K562 (cell line): Measurements from ENCODE around the gene SEMA6B. TPM values are rescaled to one million over a fixed set of nuclear protein-coding genes. Genes with fewer than 3 reads are reported as not detected.

Experiments used
- ATAC-seq: fragments of 200-7000 bp; cut with Tn5 transposase; 3 replicates; pipeline ENCODE4 v1.9.1; 2020; ENCODE audit warnings: moderate library complexity
- BruUV-seq: library from RNA; stranded (reverse); fragments of 400-500 nt; replicated peaks from 2 replicates; lab custom pipeline; 2021; lab: Mats Ljungman, UMichigan
- CTCF ChIA-PET: fragments of 300-600 bp; formaldehyde crosslinking; extraction: SDS; loops from one replicate; lab custom pipeline; 2021; ENCODE audit warnings: low intra/inter-chr PET ratio; lab: Yijun Ruan, JAX
- POLR2A ChIA-PET: fragments of 300-600, 350-650 bp; sonication (Branson Sonifier 250); formaldehyde crosslinking; extraction: SDS; loops from one replicate; lab custom pipeline; 2021; ENCODE audit warnings: antibody characterized with exemption, inconsistent platforms; lab: Yijun Ruan, JAX
- DNase-seq, 4 experiments: peaks; one replicate each; pipeline versions ENCODE4 v3.0.0 to v3.0.0-alpha.2; 2011 to 2018; ENCODE audit warnings: low spot score in 3 of 4, mixed read lengths in 3 of 4; ENCODE audit errors: extremely low read depth in 1 of 4
- FAIRE-seq: peaks from 2 replicates; lab custom pipeline; 2011; peaks lifted over from hg19 to GRCh38; lab: Jason Lieb, UNC
- H2AFZ ChIP-seq: 2 replicates; pipeline ENCODE4 v1.6.0; 2011; ENCODE audit warnings: low read depth, low read length, control low read depth, inconsistent platforms
- H3K27ac ChIP-seq: fragments of 200-600 bp; 3 replicates; pipeline ENCODE4 v1.8.0; 2011; ENCODE audit warnings: low read depth, mild to moderate bottlenecking, control low read depth, inconsistent platforms, low read length, moderate library complexity, mixed read lengths; ENCODE audit errors: extremely low read depth
- H3K27me3 ChIP-seq, 2 experiments: fragments of 300-600 bp in 1 of 2; 2 replicates in 1 of 2; 3 replicates in 1 of 2; pipeline versions ENCODE4 v1.6.0 to v1.8.0; 2011; ENCODE audit warnings: inconsistent platforms in 2 of 2, low read length in 2 of 2, mild to moderate bottlenecking in 1 of 2, mixed read lengths in 1 of 2, moderate library complexity in 1 of 2; ENCODE audit not compliant: control insufficient read depth in 2 of 2, insufficient read depth in 2 of 2
- H3K36me3 ChIP-seq: fragments of 300-600 bp; 3 replicates; pipeline ENCODE4 v1.8.0; 2011; ENCODE audit warnings: mild to moderate bottlenecking, low read length, inconsistent platforms; ENCODE audit not compliant: control insufficient read depth, insufficient read depth
- H3K4me1 ChIP-seq, 2 experiments: fragments of 200-600 bp in 1 of 2; replicated peaks in 1 of 2; 2 replicates in 1 of 2; 3 replicates in 1 of 2; pipeline versions ENCODE4 v1.5.1 to v1.8.0; 2011; ENCODE audit warnings: inconsistent platforms in 2 of 2, low read length in 2 of 2, mild to moderate bottlenecking in 1 of 2, mixed read lengths in 1 of 2, moderate library complexity in 1 of 2; ENCODE audit not compliant: control insufficient read depth in 2 of 2, insufficient read depth in 2 of 2
- H3K4me2 ChIP-seq: 2 replicates; pipeline ENCODE4 v1.6.1; 2011; ENCODE audit warnings: low read length, control low read depth, inconsistent platforms, mixed read lengths; ENCODE audit not compliant: insufficient read depth
- H3K4me3 ChIP-seq: fragments of 200-600 bp; sonication (generic), shearing (Covaris generic); 2 replicates; pipeline ENCODE4 v1.5.1; 2016; ENCODE audit warnings: control low read depth, inconsistent platforms
- H3K79me2 ChIP-seq: fragments of 200-600 bp; 3 replicates; pipeline ENCODE4 v1.8.0; 2011; ENCODE audit warnings: low read length, inconsistent platforms; ENCODE audit not compliant: control insufficient read depth, insufficient read depth
- H3K9ac ChIP-seq, 2 experiments: 2 replicates each; pipeline versions ENCODE4 v1.6.0 to v1.6.1; 2011; ENCODE audit warnings: low read depth in 2 of 2, low read length in 2 of 2, control low read depth in 1 of 2, inconsistent platforms in 1 of 2, mild to moderate bottlenecking in 1 of 2, mixed read lengths in 1 of 2; ENCODE audit not compliant: insufficient read depth in 1 of 2
- H3K9me1 ChIP-seq: one replicate; pipeline ENCODE4 v1.6.0; 2011; ENCODE audit warnings: inconsistent platforms, mild to moderate bottlenecking, low read length, moderate library complexity; ENCODE audit not compliant: control insufficient read depth, insufficient read depth
- H3K9me3 ChIP-seq: replicated peaks from 2 replicates; pipeline ENCODE4 v1.5.1; 2011; ENCODE audit warnings: low read depth, low read length, inconsistent platforms; ENCODE audit not compliant: control insufficient read depth, insufficient read depth
- H4K20me1 ChIP-seq: replicated peaks from 2 replicates; pipeline ENCODE4 v1.6.1; 2011; ENCODE audit warnings: low read length, inconsistent platforms, mixed read lengths; ENCODE audit not compliant: control insufficient read depth, insufficient read depth
- BCOR ChIP-seq: fragments of 450-650 bp; IDR thresholded peaks from 2 replicates; pipeline ENCODE4 v1.6.1; 2016
- ELK3 ChIP-seq: fragments of 450-650 bp; formaldehyde crosslinking; IDR thresholded peaks from 2 replicates; pipeline ENCODE4 v1.4.0; 2020; ENCODE audit warnings: mild to moderate bottlenecking
- JUND ChIP-seq, 2 experiments: IDR thresholded peaks; 2 replicates in 1 of 2; 3 replicates in 1 of 2; pipeline ENCODE4 v1.6.1; 2011; ENCODE audit warnings: borderline replicate concordance in 2 of 2, low read depth in 2 of 2, low read length in 2 of 2, improper control_type of control experiment in 1 of 2, missing biosample characterization in 1 of 2, missing genetic modification characterization in 1 of 2, missing genetic modification reagents in 1 of 2
- KDM1A ChIP-seq, 2 experiments: fragments of 450-650 bp; IDR thresholded peaks; 2 replicates each; pipeline ENCODE4 v1.6.1; 2016; ENCODE audit warnings: mild to moderate bottlenecking in 2 of 2
- MYNN ChIP-seq, 2 experiments: sonication (generic); formaldehyde crosslinking in 1 of 2; IDR thresholded peaks; 2 replicates each; pipeline versions ENCODE4 v1.5.0 to v1.6.1; 2016 to 2020; ENCODE audit warnings: antibody characterized with exemption in 1 of 2, missing genetic modification reagents in 1 of 2
- RBM25 ChIP-seq: fragments of 200-400 bp; formaldehyde crosslinking; IDR thresholded peaks from 2 replicates; pipeline ENCODE4 v1.6.1; 2018; ENCODE audit warnings: low read length, low read depth, moderate library complexity; ENCODE audit not compliant: severe bottlenecking
- WGBS: fragments of 100-300 bp; shearing (Covaris generic); methylation state at CpG from one replicate; pipeline ENCODE4 v1.1.6; 2016; ENCODE audit warnings: low coverage, mixed read lengths; ENCODE audit not compliant: insufficient coverage; ENCODE audit errors: missing lambda C conversion rate; 5-methylcytosine and 5-hydroxymethylcytosine counted together
- in situ Hi-C: fragments of 300-500 bp; cut with MboI; formaldehyde crosslinking; loops from 4 replicates; pipeline ENCODE4 v1.15.0; 2018; ENCODE audit warnings: inconsistent platforms, mixed read lengths
- intact Hi-C: fragments of 100-400 bp; cut with micrococcal nuclease; formaldehyde crosslinking; loops from 2 replicates; pipeline ENCODE4 v1.14.2; 2022
- polyA plus RNA-seq, 8 experiments: library from polyadenylated mRNA; depleted of rRNA in 4 of 8; stranded (reverse) in 5 of 8; unstranded in 3 of 8; fragments of >200 nt; fragmentation: Nextera tagmentation in 2 of 8; fragmentation: Illumina TruSeq in 1 of 8; extraction: Ambion mirVana in 2 of 8; extraction: Trizol in 1 of 8; gene quantifications; 2 replicates each; pipeline versions ENCODE4 v1.2.1 to v1.2.3, GENCODE V29; 2011 to 2014; ENCODE audit warnings: inconsistent platforms in 1 of 8, missing spikeins in 1 of 8
- total RNA-seq, 7 experiments: library from RNA; depleted of rRNA in 6 of 7; stranded (reverse); fragments of >200 nt in 6 of 7; fragmentation: Illumina TruSeq in 2 of 7; extraction: Trizol in 2 of 7; gene quantifications; 2 replicates each; pipeline versions ENCODE4 v1.2.1 to v1.2.3, GENCODE V29; 2011 to 2021; ENCODE audit warnings: low replicate concordance in 1 of 7

Gene SEMA6B
- total and polyA plus RNA-seq, 9 of the 15 experiments (the other 6 are each of a cell fraction or from before 2014, with no cell fraction given): 0.65 to 4.6 (median 2.5) TPM; not detected in 2

GRCh38 chr19:4554717-4555116 is 4.8 kb downstream of the SEMA6B start:
- Histone ChIP-seq H3K4me3 (no peak overlapping the region), H4K20me1 (no peaks in the 10 kb centered on the region), H2AFZ (no peak overlapping the region), H3K36me3 (no peaks in the 10 kb centered on the region), H3K4me2 (no peak overlapping the region), H3K4me1 (peaks cover 11 to 60% of the 10 kb centered on the region in 2 experiments), H3K9me3 (no peaks in the 10 kb centered on the region), H3K79me2 (no peaks in the 10 kb centered on the region), H3K27ac (no peak overlapping the region), H3K9ac (no peak overlapping the region; a peak in 1 of 4 replicates), H3K9me1 (no peaks in the 10 kb centered on the region), H3K27me3 (no peaks in the 10 kb centered on the region)
- POLR2A ChIA-PET: interaction anchor here (0.6 kb wide), 1 partner anchor 13 kb away, joined by 3 read pairs; no protein-coding TSS in a partner anchor
- ATAC-seq (no peak), FAIRE-seq (no peak), DNase-seq (no peak)
- no peak for TF ChIP-seq ELK3 (CRISPR knock-in tag)
- peak; percentile 99 for TF ChIP-seq MYNN (IDR thresholded peaks at IDR 0.05)
- peak; percentile 92 for TF ChIP-seq MYNN (CRISPR knock-in tag; IDR thresholded peaks at IDR 0.05)
- peak; percentile 64 for TF ChIP-seq BCOR
- peak in 1 of 2 experiments; percentile 32; a peak in 1 of 4 replicates for TF ChIP-seq KDM1A (IDR thresholded peaks at IDR 0.05)
- peak; percentile 54 for TF ChIP-seq RBM25
- TF ChIP-seq JUND (IDR thresholded peaks at IDR 0.05; ENCODE audit: borderline replicate concordance, low read depth, low read length): no peak
- TF ChIP-seq JUND (tag; IDR thresholded peaks at IDR 0.05; ENCODE audit: borderline replicate concordance, low read depth, low read length): no peak
- in situ Hi-C loops (no loop called here), intact Hi-C loops (loop anchor here (5.0 kb wide), 1 partner anchor 83 kb away; the partner anchor contains the start of gene TNFAIP8L1)
- CTCF ChIA-PET: no interaction called here
- BruUV-seq: no TSS peak
- WGBS: 22% methylated on average over 6 of the region's 7 CpGs
